ENCODE results near the gene ZNF726. TPM values are rescaled to one million over a fixed set of nuclear protein-coding genes. Genes with fewer than 3 reads are reported as not detected.

The ZNF726 gene
- total RNA-seq, 1 experiment from 2014 or later, result 0.11 TPM

GRCh38 chr19:23913931-23914330 lies 755 bp upstream of the ZNF726 start:
- no peak overlapping the region for H4K91ac ChIP-seq (ENCODE audit: insufficient read length, low read depth, low read length)
- no peak overlapping the region for H3K4me2 ChIP-seq (ENCODE audit: insufficient read depth, insufficient read length, low read length)
- no peak overlapping the region for H3K56ac ChIP-seq (ENCODE audit: insufficient read length, low read depth, low read length)

More at GRCh38 chr19:23913931-23914330, 755 bp upstream of the ZNF726 start:
- TF ChIP-seq CTCF (conservative IDR thresholded peaks at IDR 0.05), result no peak
- Histone ChIP-seq H2AK5ac (ENCODE audit: insufficient read length, low read length) (no peak overlapping the region), H3K27ac (ENCODE audit: insufficient read length, low read depth, low read length) (no peak overlapping the region), H3K9ac (ENCODE audit: extremely low read depth, insufficient read length, low read length) (no peak overlapping the region), H4K8ac (replicated peaks; ENCODE audit: insufficient read length, low read depth, low read length) (no peak overlapping the region), H2BK15ac (ENCODE audit: low read depth, low read length) (no peak overlapping the region), H3K14ac (ENCODE audit: insufficient read depth, low read length) (no peak overlapping the region), H2BK120ac (ENCODE audit: low read depth, low read length, poor library complexity, severe bottlenecking) (no peak overlapping the region), H3K9me3 (ENCODE audit: control insufficient read depth, low read depth, low read length) (peaks cover 18% of the 10 kb centered on the region), H3K79me1 (ENCODE audit: insufficient read depth, low read depth, low read length, poor library complexity, severe bottlenecking) (no peaks in the 10 kb centered on the region), H2BK20ac (ENCODE audit: low read depth, low read length, poor library complexity, severe bottlenecking) (no peak overlapping the region), H2BK5ac (ENCODE audit: insufficient read length, low read length) (no peak overlapping the region), H3K27me3 (ENCODE audit: insufficient read depth, low read length) (no peaks in the 10 kb centered on the region), H3K23ac (ENCODE audit: insufficient read length, low read depth, low read length) (no peak overlapping the region), H2BK12ac (ENCODE audit: insufficient read length, low read depth, low read length) (no peak overlapping the region), H3K4ac (ENCODE audit: low read depth, low read length) (no peak overlapping the region), H4K5ac (ENCODE audit: insufficient read length, low read depth, low read length) (no peak overlapping the region), H3T11ph (ENCODE audit: low read length) (no peak overlapping the region), H3K18ac (ENCODE audit: insufficient read length, low read depth, low read length) (no peak overlapping the region), H4K20me1 (ENCODE audit: control insufficient read depth, insufficient read depth, insufficient read length) (no peaks in the 10 kb centered on the region), H3K23me2 (ENCODE audit: insufficient read length, low read depth, low read length, poor library complexity, severe bottlenecking) (no peaks in the 10 kb centered on the region), H3K4me1 (ENCODE audit: insufficient read depth, low read length) (no peaks in the 10 kb centered on the region; the same call in 1 of the 2 replicates), H2AFZ (ENCODE audit: low read length) (no peak overlapping the region), H3K79me2 (ENCODE audit: insufficient read depth, low read length) (no peaks in the 10 kb centered on the region; the same call in 1 of the 2 replicates)
- H3K36me3 Mint-ChIP-seq (ENCODE audit: insufficient read depth in 1 of 3, low read depth in 3 of 3), result peaks cover 4 to 23% (median 12%) of the 10 kb centered on the region in 3 experiments; a peak in 5 of 7 replicates
- no peak overlapping the region for H3K4me3 Mint-ChIP-seq
- H3K4me1 Mint-ChIP-seq, result 0 out of 4 replicates have a peak, but pooled peaks cover 0 to 3% of the 10 kb centered on the region in 2 experiments
- DNase-seq, result no peak
- H3K27me3 Mint-ChIP-seq (ENCODE audit: low read depth), result no peaks in the 10 kb centered on the region
- H3K9me3 Mint-ChIP-seq, result peaks cover 88 to 95% of the 10 kb centered on the region in 2 experiments
- H3K27ac Mint-ChIP-seq, result no peak overlapping the region
- WGBS (ENCODE audit: extremely low coverage, insufficient read length, low lambda C conversion rate), result no CpG with 5 or more reads among the region's 11 CpGs
